ENCODE data around the gene H1-8.
"Not testable (repeated sequence)": the region's sequence is repeated elsewhere in the genome, so short reads cannot be mapped to it uniquely, and the experiment has no call there.

The H1-8 gene

DNA sequence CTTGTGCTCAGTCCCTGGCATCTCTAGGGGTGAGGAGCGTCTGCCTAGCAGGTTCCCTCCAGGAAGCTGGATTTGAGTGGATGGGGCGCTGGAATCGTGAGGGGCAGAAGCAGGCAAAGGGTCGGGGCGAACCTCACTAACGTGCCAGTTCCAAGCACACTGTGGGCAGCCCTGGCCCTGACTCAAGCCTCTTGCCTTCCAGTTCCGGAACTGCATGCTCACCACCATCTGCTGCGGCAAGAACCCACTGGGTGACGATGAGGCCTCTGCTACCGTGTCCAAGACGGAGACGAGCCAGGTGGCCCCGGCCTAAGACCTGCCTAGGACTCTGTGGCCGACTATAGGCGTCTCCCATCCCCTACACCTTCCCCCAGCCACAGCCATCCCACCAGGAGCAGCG, 9.6 kb upstream of the H1-8 start:
- DNase-seq (ENCODE audit: low spot score): no peak

DNA sequence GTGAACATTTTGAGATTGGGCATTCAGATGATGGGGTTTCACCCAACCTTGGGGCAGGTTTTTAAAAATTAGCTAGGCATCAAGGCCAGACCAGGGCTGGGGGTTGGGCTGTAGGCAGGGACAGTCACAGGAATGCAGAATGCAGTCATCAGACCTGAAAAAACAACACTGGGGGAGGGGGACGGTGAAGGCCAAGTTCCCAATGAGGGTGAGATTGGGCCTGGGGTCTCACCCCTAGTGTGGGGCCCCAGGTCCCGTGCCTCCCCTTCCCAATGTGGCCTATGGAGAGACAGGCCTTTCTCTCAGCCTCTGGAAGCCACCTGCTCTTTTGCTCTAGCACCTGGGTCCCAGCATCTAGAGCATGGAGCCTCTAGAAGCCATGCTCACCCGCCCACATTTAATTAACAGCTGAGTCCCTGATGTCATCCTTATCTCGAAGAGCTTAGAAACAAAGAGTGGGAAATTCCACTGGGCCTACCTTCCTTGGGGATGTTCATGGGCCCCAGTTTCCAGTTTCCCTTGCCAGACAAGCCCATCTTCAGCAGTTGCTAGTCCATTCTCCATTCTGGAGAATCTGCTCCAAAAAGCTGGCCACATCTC, 8.4 kb upstream of the H1-8 start:
- no peak for DNase-seq (ENCODE audit: low spot score)

DNA sequence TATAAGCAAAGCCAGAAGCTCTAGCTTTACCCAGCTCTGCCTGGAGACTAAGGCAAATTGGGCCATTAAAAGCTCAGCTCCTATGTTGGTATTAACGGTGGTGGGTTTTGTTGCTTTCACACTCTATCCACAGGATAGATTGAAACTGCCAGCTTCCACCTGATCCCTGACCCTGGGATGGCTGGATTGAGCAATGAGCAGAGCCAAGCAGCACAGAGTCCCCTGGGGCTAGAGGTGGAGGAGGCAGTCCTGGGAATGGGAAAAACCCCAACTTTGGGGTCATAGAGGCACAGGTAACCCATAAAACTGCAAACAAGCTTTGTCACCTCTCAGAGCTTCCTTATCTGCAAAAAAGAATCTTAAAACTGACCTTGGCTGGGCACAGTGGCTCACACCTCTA, 7.9 kb upstream of the H1-8 start:
- DNase-seq (ENCODE audit: low spot score): no peak

DNA sequence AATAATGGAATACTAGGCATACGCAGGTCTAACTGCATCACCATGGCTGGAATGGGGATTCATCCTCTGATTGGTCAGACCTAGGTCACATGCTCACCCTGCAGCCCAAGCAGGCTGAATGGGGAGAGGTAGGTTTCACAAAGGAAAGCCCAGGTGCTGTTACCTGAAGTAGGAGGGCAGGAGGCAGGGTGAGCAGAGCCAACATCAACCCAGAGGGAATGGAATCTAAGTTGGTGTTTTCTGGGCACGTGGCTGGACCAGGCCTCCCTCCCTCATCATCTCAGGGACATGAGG, 6.7 kb upstream of the H1-8 start:
- no peak for DNase-seq (ENCODE audit: low spot score)

DNA sequence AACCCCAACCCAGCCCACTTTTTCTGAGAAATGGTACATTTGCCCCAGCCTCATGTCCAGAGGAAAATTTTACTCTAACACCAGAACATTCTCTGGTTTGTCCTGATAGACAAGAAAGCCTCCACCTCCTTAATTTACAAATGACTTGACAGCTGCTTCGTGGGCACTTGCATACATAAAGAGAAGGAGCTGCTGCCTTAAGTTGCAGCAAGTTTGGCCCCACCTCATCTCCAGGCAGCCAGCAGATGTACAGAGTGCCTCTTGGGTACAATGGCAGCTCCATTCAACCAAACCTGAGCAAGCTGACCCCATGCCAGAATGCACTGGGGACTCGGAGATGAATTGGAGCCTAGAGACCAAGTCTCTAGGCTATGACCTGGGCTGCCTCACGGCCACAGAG, 6.2 kb upstream of the H1-8 start:
- no peak for DNase-seq (ENCODE audit: low spot score)

DNA sequence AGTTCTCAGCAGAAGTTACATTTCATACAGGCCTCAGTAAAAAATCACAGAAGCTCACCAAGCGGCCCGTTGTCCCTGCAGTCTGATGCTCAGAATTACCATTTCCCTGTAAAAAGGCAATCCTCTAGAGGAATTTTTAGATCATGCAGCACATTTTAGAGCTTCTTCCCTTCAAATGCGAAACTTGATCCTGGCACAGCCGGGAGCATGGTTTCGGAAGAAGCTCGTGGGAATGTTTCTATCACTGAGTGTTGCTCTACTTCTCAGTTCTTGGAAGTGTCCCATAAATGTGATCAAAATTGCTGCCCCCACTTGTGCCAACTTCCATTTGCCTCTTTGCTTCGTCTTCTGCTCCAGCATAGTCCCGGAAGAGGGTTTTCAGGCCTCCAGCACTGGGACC, 3.8 kb upstream of the H1-8 start:
- DNase-seq (ENCODE audit: low spot score): no peak

DNA sequence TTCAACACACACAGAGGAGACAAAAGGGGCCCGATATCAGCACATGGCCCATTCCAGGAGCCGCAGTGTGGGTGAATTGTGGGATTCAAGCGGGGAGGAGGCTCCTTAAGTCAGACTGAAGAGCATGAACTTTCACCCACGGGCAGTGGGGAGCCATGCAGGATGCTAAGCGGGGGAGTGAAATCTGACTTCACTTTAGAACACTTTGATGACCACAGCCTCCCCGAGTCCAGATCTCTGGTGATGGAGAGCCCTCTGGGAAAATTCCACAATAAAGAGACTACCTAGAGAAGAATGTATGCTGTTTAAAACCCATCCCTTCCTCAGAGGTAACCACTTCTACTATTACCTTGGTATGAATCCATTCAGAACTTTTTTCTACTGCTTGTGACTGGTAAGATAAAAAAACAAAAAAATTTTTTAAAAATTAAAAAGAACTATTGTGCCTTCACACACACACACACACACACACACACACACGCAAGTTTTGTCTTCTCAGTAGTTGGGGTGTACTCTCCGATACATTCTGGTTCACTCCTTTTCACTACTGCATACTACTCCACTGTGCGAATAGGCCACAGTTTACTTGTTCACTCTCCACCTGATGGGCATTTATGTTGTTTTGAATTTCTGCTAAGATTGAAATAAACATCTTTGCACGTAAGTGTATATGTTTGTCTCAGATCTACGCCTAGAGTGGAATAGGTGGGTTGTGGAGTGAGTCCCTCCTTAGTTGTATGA, 2.0 kb upstream of the H1-8 start:
- DNase-seq (ENCODE audit: low spot score): no peak

DNA sequence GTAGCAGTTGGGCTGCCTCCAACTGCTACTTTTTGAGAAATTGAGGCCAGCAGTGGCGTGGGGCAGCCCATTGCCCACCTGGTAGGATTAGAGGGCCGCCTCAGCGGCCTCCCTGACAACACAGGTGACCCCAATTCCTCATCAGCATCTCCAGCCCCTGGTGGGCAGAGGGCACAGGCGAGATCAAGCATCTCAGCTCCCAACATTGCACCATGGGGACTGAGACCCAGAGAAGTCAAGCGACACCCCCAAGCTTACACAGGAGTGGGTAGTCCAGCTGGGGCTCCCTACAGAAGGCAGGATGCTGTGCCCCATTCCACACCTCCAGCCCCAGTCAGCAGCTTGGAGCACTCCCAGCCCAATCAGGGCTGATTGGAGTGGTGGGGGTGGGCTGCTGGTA, 228 bp upstream of the H1-8 start:
- DNase-seq (ENCODE audit: low spot score): no peak

DNA sequence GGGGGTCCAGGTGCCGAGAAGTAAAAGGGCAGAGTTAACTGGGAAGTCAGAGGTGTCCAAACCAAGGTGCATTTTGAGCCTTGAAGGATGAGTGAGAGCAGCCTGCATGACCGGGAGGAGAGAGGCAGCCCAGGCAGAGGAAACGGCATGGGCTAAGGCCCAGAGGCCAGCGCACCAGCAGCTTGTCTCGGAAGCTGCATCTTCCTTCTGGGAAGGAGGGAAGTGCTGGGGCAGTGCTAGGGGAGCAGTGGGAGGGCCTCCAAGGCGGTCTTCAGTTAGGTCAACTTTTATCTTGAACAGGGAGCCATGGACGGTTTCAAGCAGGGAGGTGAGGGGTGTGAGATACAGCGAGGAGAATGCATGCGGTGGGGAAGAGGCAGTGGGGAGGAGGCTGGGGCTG, 1.0 kb downstream of the H1-8 start:
- no peak for DNase-seq (ENCODE audit: low spot score)

DNA sequence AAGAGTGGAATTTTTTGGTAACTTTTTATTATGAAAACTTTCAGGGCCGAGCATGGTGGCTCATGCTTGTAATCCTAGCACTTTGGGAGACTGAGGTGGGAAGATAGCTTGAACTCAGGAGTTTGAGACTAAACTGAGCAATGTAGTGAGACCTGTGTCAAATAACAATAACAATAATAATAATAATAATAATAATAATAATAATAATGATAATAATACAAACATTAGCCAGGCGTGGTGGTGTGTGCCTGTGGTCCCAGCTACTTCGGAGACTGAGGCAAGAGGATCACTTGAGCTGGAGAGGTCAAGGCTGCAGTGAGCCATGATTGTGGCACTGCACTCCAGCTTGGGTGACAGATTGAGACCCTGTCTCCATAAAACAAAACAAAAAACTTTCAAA, 3.0 kb downstream of the H1-8 start:
- DNase-seq (ENCODE audit: low spot score): not testable (repeated sequence)

DNA sequence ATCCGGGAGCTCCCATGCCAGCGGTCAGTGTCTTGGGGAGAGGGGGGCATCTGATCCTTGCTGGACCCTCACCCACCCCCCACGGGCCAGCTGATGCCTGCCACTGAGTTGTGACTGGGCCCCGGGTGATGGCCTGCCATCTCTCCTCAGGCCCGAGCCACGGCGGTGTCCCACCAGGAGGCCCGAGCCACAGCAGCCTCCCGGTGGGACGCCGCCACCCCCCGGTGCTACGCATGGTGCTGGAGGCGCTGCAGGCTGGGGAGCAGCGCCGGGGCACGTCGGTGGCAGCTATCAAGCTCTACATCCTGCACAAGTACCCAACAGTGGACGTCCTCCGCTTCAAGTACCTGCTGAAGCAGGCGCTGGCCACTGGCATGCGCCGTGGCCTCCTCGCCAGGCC, 4.3 kb downstream of the H1-8 start:
- DNase-seq (ENCODE audit: low spot score): no peak

DNA sequence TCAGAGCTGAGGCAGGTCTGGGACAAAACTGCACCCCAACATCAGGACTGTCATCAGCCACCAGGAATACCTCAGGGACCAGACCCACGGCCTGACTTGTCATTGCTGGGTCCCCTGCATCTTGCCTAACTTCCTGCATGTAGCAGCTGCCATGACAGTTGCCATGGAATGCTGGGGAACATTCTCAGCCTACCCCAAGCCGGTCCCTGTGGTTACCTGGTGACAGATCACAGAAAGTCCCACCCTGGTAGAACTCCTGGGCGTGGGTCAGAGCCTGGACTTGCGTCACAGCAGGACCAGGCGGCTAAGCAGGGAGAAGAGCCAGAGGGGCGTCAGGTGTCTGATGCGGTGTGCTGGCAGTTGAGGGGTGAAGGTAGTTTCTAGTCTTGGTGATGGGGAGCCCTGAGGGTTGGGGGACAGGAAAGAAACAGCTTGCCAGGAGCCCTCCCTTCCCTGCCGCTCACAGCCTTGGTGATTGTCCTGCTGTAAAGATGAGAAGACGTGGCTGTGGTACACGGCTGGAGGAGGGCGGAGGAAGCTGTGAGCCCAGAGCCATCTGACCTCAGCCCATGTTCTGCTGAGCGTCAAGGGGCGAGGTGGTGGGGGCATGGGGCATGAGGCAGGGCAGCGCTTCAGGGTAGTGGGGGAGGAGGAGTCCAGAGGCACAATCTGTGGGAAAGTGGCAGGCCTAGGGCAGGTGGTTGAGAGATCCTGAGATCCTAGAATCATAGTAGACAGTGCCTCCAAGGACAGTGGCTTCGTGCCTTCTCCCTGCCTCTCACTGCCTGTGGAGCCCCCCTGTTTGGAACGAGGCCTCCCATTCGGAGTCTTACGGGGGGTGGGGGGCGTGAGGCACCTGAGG, 5.4 kb downstream of the H1-8 start:
- no peak for DNase-seq (ENCODE audit: low spot score)

DNA sequence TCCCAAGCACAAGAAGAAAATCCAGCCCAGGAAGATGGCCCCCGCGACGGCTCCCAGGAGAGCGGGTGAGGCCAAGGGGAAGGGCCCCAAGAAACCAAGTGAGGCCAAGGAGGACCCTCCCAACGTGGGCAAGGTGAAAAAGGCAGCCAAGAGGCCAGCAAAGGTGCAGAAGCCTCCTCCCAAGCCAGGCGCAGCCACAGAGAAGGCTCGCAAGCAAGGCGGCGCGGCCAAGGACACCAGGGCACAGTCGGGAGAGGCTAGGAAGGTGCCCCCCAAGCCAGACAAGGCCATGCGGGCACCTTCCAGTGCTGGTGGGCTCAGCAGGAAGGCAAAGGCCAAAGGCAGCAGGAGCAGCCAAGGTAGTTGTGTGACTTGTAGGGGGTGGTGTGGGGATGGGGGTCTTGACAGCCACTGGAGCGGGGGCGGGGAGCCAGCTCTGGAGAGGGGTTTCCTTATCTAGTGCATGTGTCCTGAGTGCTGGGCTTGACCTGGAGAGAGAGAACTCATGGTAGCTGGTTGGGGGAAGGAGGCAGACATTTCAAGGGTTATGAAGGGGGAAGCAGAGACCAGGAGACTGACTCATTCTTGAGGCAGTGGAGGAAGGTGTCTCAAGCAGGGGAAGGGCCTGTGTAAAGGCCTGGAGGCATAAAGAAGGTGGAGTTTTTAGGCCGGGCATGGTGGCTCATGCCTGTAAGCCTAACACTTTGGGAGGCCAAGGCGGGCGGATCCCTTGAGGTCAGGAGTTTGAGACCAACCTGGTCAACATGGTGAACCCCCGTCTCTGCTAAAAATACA, 6.2 kb downstream of the H1-8 start:
- no peak for DNase-seq (ENCODE audit: low spot score)

DNA sequence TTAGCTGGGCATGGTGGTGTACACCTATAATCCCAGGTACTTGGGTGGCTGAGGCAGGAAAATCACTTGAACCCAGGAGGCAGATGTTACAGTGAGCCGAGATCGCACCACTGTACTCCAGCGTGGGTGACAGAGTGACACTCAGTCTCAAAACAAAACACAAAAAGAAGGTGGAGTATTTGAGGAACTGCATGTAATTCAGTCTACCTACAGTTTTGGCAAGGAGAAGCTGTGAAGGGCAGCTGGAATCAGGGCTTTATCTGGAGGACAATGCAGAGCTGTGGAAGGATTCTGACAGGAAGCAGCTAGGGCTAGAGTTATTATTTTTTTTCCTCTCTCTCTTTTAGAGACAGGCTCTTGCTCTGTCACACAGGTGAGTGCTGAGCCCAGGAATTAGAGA, 6.8 kb downstream of the H1-8 start:
- DNase-seq (ENCODE audit: low spot score): no peak

DNA sequence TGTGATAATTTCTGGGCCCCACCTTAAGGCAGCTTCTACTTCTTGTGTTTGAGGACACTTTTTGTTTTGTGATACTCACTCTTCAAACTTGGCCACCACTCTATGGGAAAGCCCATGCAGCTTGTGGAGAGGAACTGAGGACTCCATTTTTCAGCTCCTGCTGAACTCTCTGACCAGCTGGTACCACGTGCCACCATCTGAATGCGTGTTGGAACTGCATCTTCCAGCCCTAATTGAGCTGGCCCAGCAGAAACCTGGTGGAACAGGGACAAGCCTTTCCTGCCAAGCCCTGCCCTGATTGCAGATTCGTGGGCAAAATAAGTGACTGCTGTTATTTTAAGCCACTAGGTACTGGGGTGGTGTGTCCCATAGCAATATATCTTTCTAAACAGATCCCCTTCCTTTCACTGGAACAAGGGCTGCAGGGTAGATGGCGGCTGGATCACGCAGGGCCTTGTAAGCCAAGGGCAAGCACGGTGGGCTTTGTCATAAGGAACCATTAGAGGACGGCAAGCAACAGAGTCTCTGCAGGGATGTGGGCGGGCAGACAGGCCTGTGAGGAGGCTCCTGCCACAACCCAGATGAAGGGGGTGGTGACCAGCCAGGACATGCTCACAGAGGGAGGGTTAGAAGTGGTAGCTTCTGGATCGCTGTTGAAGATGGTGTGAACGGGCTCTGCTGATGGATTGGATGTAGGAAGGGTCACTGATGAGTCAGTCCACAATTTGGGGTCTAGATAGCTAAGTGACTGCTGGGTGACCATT, 9.5 kb downstream of the H1-8 start:
- DNase-seq (ENCODE audit: low spot score): no peak

DNA sequence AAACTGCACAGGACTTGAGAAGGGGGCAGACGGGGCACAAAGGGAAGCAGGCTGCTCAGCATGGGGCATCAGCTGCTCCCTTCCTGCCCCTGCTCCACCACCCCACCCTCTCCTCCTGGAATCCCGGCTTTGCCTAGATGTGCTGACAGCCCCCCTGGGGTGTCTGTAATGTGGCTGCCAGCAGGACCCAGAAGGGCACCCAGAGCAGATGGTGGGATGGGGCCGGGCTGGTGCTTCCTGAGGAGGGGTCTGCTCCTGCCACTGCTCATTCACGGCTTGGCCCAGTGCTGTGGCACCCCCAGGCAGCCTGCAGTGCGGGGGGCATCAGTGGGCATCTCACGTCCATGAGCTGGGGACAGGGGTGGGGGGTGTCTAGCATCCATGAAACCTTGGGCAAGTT, 10.2 kb downstream of the H1-8 start:
- DNase-seq (ENCODE audit: low spot score): no peak

DNA sequence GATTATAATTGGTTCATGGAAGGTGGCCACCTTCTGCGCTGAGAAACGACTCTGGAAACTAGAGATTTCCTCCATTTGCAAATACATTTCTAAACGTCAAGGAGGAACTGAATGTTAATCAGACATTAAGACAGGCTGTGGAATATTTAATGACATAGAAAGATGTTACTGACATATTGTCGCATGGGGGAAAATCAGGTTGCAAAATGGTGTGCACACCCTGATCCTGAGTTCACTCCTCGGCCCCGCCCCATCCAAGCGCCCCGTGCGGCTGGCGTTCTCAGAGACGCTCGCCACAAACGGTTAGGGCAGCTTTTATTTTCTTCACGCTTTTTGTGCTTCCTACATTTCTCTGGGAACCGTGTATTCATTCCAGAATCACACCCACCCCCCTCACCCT, 10.7 kb downstream of the H1-8 start:
- DNase-seq (ENCODE audit: low spot score): no peak

DNA sequence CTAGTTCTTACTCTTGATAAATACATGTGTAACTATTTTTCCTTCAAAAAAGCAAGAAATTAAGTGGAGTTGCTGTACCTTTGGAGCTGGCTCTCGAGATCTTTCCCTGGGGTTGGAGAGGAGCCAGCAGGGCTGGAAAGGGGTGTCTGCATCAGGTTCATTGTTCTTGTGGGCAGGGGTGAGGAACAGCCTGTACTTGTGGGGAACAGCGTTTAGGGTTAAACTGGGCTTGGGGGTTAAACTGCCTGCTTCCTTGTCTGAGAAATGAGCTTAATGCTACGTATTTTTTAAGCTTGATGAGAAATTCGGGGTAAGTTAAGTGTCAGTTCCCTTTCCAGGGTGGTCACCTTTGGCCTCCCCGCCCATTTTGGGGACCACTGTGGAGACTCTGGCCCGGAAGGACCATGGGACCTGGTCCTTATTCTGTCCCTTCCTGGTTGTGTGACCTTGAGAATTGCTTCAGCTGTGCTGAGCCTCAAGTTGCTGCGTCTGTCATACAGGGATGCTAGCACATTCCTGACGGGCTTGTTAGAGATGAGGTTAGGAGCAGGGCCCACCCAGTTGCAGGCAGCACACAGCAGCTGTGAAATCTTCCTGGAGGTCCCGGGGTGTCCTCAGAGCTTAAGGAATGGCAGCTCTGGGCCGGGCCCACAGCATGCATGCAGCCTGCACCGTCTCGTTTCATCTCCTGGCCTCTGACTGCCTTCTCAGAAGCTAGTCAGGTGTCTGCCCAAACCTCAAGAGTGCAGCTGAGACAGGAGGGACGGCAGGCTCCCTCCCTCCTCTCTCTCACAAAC, 11.6 kb downstream of the H1-8 start:
- DNase-seq (ENCODE audit: low spot score): no peak

DNA sequence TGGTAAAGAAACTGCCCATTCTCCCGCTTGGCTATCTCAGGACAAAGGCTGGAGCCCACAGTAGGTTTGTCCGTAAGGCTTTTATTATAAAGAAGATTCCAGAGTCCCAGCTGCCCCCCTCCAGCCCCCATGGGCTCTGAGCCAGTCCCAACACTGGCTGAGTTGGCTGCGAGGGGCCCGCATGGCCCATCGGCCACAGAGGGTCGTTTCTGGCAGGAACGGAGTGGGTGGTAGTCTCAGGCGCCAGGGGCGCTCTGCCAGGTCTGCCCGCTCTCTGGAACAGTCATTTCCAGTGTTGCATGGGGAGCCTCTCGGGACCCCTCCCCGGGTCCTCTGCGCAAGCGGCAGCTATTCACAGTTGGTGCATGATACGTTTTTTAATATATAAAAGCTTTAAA, 12.2 kb downstream of the H1-8 start:
- DNase-seq (ENCODE audit: low spot score): no peak

DNA sequence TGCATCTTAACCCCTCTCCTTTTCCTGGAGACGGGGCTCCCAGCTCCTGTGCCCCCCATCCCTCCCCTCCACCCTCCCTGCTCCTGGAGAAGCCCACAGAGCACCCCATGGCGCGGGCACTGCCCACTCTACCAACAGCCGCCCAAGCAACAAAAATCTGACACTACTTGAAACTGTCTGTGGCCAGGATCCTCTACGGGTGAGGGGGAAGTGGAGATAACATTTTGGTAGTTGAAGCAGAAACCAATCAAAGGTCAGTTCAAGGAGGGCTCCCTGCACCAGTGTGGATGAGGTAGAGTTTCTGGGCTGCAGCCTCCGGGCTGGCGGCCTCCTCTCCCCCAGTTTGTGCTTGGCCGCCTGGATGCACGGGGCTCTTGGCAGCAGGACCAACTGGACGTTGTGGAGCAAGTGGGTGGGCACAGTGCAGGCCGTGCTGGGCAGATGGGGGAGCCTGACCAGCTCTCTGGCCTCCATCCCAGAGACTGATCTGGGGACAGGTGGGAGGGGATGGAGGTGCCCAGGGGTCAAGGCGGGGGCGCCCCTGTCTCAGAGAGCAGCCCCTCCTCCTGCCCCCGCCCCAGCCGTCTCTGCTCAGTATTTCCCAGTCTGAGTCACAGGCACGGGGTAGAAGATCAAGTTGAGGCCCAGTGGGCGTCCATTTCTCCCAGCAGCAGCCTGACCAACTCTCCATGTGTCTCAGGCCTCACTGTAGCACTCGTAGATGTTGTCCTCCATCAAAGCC, 12.8 kb downstream of the H1-8 start:
- no peak for DNase-seq (ENCODE audit: low spot score)

DNA sequence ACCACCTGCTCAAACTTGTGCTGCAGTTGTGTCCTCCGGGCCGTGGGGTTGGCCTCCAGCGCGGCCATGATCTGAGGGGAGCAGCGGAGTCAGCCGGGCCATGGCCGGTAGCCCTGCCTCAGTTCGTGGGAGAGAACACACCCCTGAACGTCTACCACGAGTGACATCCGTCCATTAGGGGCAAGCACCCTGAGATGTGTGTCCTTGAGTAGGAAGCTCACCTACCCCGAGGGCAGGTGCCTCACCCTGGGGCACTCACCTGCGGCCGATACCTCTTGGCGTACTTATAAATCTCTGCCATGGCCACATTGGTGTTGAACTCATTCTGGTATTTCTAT, 13.4 kb downstream of the H1-8 start:
- DNase-seq (ENCODE audit: low spot score): no peak
